Endothelial cell of umbilical vein (primary cell): Measurements from ENCODE around the gene ELL2. TPM values are rescaled to one million over a fixed set of nuclear protein-coding genes. Genes with fewer than 3 reads are reported as not detected.

ENCODE experiments used
- BruUV-seq: library from RNA; stranded (reverse); fragments of 400-500 nt; replicated peaks from 2 replicates; lab custom pipeline; 2021; lab: Mats Ljungman, UMichigan
- CTCF ChIA-PET: fragments of 300-600, 350-600 bp; sonication (Branson Sonifier 250); formaldehyde crosslinking; loops from one replicate; lab custom pipeline; 2021; ENCODE audit warnings: antibody characterized with exemption, inconsistent platforms; lab: Charles Lee
- POLR2A ChIA-PET: fragments of 300-600, 350-600 bp; sonication (Branson Sonifier 250); formaldehyde crosslinking; loops from one replicate; lab custom pipeline; 2021; ENCODE audit warnings: antibody characterized with exemption, inconsistent platforms; lab: Charles Lee
- DNase-seq: peaks from one replicate; pipeline ENCODE4 v3.0.0-alpha.2; 2011; ENCODE audit warnings: low read depth, low spot score
- FAIRE-seq: peaks from 2 replicates; lab custom pipeline; 2011; peaks lifted over from hg19 to GRCh38; lab: Jason Lieb, UNC
- H2AFZ ChIP-seq: 2 replicates; pipeline ENCODE4 v1.6.0; 2012; ENCODE audit warnings: low read depth, low read length, control low read depth, inconsistent platforms
- H3K27ac ChIP-seq: 2 replicates; pipeline ENCODE4 v1.5.1; 2011; ENCODE audit warnings: low read depth, mild to moderate bottlenecking, control low read depth, low read length, moderate library complexity; ENCODE audit not compliant: insufficient read depth
- H3K27me3 ChIP-seq, 2 experiments: 2 replicates each; pipeline versions ENCODE4 v1.6.0 to v1.6.1; 2011; ENCODE audit warnings: low read length in 2 of 2, mixed read lengths in 1 of 2; ENCODE audit not compliant: control insufficient read depth in 2 of 2, insufficient read depth in 2 of 2
- H3K36me3 ChIP-seq, 2 experiments: 2 replicates in 1 of 2; 3 replicates in 1 of 2; pipeline ENCODE4 v1.5.1; 2011; ENCODE audit warnings: low read length in 2 of 2, mild to moderate bottlenecking in 1 of 2, moderate library complexity in 1 of 2; ENCODE audit not compliant: control insufficient read depth in 2 of 2, insufficient read depth in 2 of 2; ENCODE audit errors: extremely low read depth in 1 of 2
- H3K4me1 ChIP-seq: 3 replicates; pipeline ENCODE4 v1.5.1; 2011; ENCODE audit warnings: mild to moderate bottlenecking, low read length; ENCODE audit not compliant: control insufficient read depth, insufficient read depth; ENCODE audit errors: extremely low read depth
- H3K4me2 ChIP-seq: 2 replicates; pipeline ENCODE4 v1.6.1; 2011; ENCODE audit warnings: low read length, control low read depth, mixed read lengths; ENCODE audit not compliant: insufficient read depth
- H3K4me3 ChIP-seq, 3 experiments: fragments of 200-600 bp in 1 of 3; sonication (generic), shearing (Covaris generic) in 1 of 3; replicated peaks in 1 of 3; 2 replicates each; pipeline ENCODE4 v1.5.1; 2011 to 2016; ENCODE audit warnings: control low read depth in 3 of 3, low read length in 3 of 3, mild to moderate bottlenecking in 2 of 3, inconsistent platforms in 1 of 3, low read depth in 1 of 3, moderate library complexity in 1 of 3; ENCODE audit not compliant: insufficient read depth in 1 of 3
- H3K79me2 ChIP-seq: 2 replicates; pipeline ENCODE4 v1.6.0; 2012; ENCODE audit warnings: low read length, inconsistent platforms; ENCODE audit not compliant: control insufficient read depth, insufficient read depth
- H3K9ac ChIP-seq: replicated peaks from 2 replicates; pipeline ENCODE3; 2011; ENCODE audit warnings: low read length, control low read depth; ENCODE audit not compliant: insufficient read depth; ENCODE audit errors: extremely low read depth
- H3K9me1 ChIP-seq: replicated peaks from 3 replicates; pipeline ENCODE4 v1.6.0; 2011; ENCODE audit warnings: mild to moderate bottlenecking, low read length; ENCODE audit not compliant: control insufficient read depth, insufficient read depth; ENCODE audit errors: extremely low read depth
- H3K9me3 ChIP-seq: replicated peaks from 2 replicates; pipeline ENCODE4 v1.5.1; 2012; ENCODE audit warnings: low read length, inconsistent platforms; ENCODE audit not compliant: control insufficient read depth, insufficient read depth
- H4K20me1 ChIP-seq: replicated peaks from 2 replicates; pipeline ENCODE3; 2011; ENCODE audit warnings: mild to moderate bottlenecking, low read length; ENCODE audit not compliant: control insufficient read depth, insufficient read depth; ENCODE audit errors: extremely low read depth
- EZH2 ChIP-seq: IDR thresholded peaks from 2 replicates; pipeline ENCODE4 v1.6.1; 2012; ENCODE audit warnings: borderline replicate concordance, low read depth, mild to moderate bottlenecking, moderate library complexity, low read length, inconsistent platforms; ENCODE audit not compliant: severe bottlenecking
- MYC ChIP-seq: IDR thresholded peaks from one replicate; pipeline ENCODE4 v1.6.1; 2011; ENCODE audit warnings: mild to moderate bottlenecking, low read depth, low read length
- POLR2A ChIP-seq: IDR thresholded peaks from 2 replicates; pipeline ENCODE4 v1.6.1; 2012; ENCODE audit warnings: low read depth, mild to moderate bottlenecking, control low read depth, low read length
- POLR2AphosphoS5 ChIP-seq: IDR thresholded peaks from 2 replicates; pipeline ENCODE4 v1.6.1; 2012; ENCODE audit warnings: low read depth, mild to moderate bottlenecking, control low read depth, low read length, moderate library complexity; ENCODE audit not compliant: insufficient read depth
- dilution Hi-C: fragments of 300-500 bp; cut with MboI; formaldehyde crosslinking; loops from one replicate; pipeline ENCODE4 v1.15.0; 2019; ENCODE audit warnings: low sequenced_read_pairs; ENCODE audit not compliant: extremely low pct_ligation_motif_present
- intact Hi-C: fragments of 100-400 bp; cut with micrococcal nuclease; formaldehyde crosslinking; loops from one replicate; pipeline ENCODE4 v1.10.0; 2022
- polyA plus RNA-seq, 4 experiments: library from polyadenylated mRNA; depleted of rRNA in 3 of 4; stranded (reverse) in 3 of 4; unstranded in 1 of 4; fragments of >200 nt; gene quantifications; 2 replicates each; pipeline versions ENCODE4 v1.2.1 to v1.2.3, GENCODE V29; 2011 to 2012; ENCODE audit warnings: missing spikeins in 1 of 4
- total RNA-seq: library from RNA; stranded (reverse); gene quantifications from 2 replicates; pipeline ENCODE4 v1.2.3, GENCODE V29; 2021
- TF ChIP-seq, protein P1 (sequence below): IDR thresholded peaks from 2 replicates; pipeline ENCODE4 v1.6.1; 2011; ENCODE audit not compliant: insufficient read depth, insufficient read length
- TF ChIP-seq, protein P2 (sequence below), 2 donors: IDR thresholded peaks; 1 replicate in 1 of 2; 2 replicates in 1 of 2; pipeline ENCODE4 v1.5.1; 2011; ENCODE audit warnings: low read length in 2 of 2, mild to moderate bottlenecking in 2 of 2, moderate library complexity in 2 of 2, control low read depth in 1 of 2, inconsistent platforms in 1 of 2, low read depth in 1 of 2; ENCODE audit not compliant: insufficient read depth in 1 of 2; ENCODE audit errors: extremely low read depth in 1 of 2

Gene ELL2
- total and polyA plus RNA-seq, 2 donors (not counting 3 experiments of a cell fraction or from before 2014, with no cell fraction given): 6.8 to 26.0 TPM

DNA sequence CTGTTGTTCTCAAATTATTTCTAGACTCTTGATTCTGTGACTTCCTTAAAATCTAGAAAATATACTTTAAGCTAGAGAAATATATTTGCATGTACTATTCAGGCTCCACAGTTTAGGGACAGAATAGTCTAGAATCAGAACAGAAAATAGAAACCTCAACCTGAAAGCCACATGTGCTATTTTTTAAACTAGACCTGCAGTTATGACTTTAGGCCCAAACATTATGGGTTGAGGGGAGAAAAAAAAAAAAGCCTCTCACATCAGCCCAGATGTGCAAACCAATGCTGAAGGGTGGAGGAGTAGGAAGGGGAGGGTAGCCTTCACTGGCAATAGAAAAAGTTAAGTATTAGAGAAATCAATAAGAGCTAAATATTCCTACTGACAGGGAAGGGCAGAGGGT lies 35.7 kb downstream of the ELL2 start:
- BruUV-seq: no TSS peak
- dilution Hi-C loops: no loop called here
- no peaks in the 10 kb centered on the region for H3K9me3 ChIP-seq

More for the DNA sequence above, 35.7 kb downstream of the ELL2 start:
- Histone ChIP-seq H3K9ac (no peak overlapping the region), H3K4me2 (no peak overlapping the region), H2AFZ (no peak overlapping the region), H3K36me3 (no peaks in the 10 kb centered on the region), H3K4me1 (no peaks in the 10 kb centered on the region), H3K27me3 (no peaks in the 10 kb centered on the region), H3K27ac (no peak overlapping the region), H3K9me1 (no peaks in the 10 kb centered on the region), H3K79me2 (peaks cover 12% of the 10 kb centered on the region), H4K20me1 (no peaks in the 10 kb centered on the region), H3K4me3 (no peak overlapping the region)
- ChIA-PET POLR2A (no interaction called here), CTCF (interaction anchor here (0.9 to 1.0 kb wide), 2 partner anchors 10 to 31 kb away, joined by 3 read pairs; no protein-coding TSS in a partner anchor)
- TF ChIP-seq, protein P1, sequence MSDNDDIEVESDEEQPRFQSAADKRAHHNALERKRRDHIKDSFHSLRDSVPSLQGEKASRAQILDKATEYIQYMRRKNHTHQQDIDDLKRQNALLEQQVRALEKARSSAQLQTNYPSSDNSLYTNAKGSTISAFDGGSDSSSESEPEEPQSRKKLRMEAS: no peak
- no peak for TF ChIP-seq MYC
- no peak for TF ChIP-seq POLR2A
- TF ChIP-seq, protein P2, sequence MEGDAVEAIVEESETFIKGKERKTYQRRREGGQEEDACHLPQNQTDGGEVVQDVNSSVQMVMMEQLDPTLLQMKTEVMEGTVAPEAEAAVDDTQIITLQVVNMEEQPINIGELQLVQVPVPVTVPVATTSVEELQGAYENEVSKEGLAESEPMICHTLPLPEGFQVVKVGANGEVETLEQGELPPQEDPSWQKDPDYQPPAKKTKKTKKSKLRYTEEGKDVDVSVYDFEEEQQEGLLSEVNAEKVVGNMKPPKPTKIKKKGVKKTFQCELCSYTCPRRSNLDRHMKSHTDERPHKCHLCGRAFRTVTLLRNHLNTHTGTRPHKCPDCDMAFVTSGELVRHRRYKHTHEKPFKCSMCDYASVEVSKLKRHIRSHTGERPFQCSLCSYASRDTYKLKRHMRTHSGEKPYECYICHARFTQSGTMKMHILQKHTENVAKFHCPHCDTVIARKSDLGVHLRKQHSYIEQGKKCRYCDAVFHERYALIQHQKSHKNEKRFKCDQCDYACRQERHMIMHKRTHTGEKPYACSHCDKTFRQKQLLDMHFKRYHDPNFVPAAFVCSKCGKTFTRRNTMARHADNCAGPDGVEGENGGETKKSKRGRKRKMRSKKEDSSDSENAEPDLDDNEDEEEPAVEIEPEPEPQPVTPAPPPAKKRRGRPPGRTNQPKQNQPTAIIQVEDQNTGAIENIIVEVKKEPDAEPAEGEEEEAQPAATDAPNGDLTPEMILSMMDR (IDR thresholded peaks at IDR 0.05; ENCODE audit: extremely low read depth in 1 of 2, insufficient read depth in 1 of 2, low read depth in 1 of 2, low read length in 2 of 2): no peak
- no peak for TF ChIP-seq EZH2
- TF ChIP-seq POLR2AphosphoS5: no peak
- FAIRE-seq (no peak), DNase-seq (no peak)
- intact Hi-C loops: no loop called here
